H1 (cell line): ENCODE results near the gene FCGR3B. TPM values are rescaled to one million over a fixed set of nuclear protein-coding genes. Genes with fewer than 3 reads are reported as not detected.
"Not testable (repeated sequence)": the region's sequence is repeated elsewhere in the genome, so short reads cannot be mapped to it uniquely, and the experiment has no call there.

ENCODE experiments used
- CTCF ChIA-PET: fragments of 300-600 bp; sonication (Branson Sonifier 250); formaldehyde crosslinking; loops from one replicate; lab custom pipeline; 2021; ENCODE audit not compliant: partially characterized antibody; lab: Charles Lee
- POLR2A ChIA-PET: fragments of 300-600 bp; sonication (Branson Sonifier 250); formaldehyde crosslinking; loops from one replicate; lab custom pipeline; 2021; ENCODE audit warnings: inconsistent platforms; ENCODE audit not compliant: partially characterized antibody; lab: Charles Lee
- DNase-seq, 2 experiments: peaks; one replicate each; pipeline versions ENCODE4 v3.0.0 to v3.0.0-alpha.2; 2010 to 2022; ENCODE audit warnings: low spot score in 2 of 2, low read depth in 1 of 2, mixed read lengths in 1 of 2
- FAIRE-seq: peaks from 2 replicates; lab custom pipeline; 2011; peaks lifted over from hg19 to GRCh38; lab: Jason Lieb, UNC
- H2AFZ ChIP-seq: 2 replicates; pipeline ENCODE4 v1.8.1; 2012; ENCODE audit warnings: low read length, inconsistent platforms
- H2AK5ac ChIP-seq: 2 replicates; pipeline ENCODE4 v1.6.1; 2013; ENCODE audit warnings: low read depth, low read length
- H2BK120ac ChIP-seq: replicated peaks from 2 replicates; pipeline ENCODE3; 2013; ENCODE audit warnings: low read depth, low read length, inconsistent platforms
- H2BK12ac ChIP-seq: 2 replicates; pipeline ENCODE4 v1.6.1; 2013; ENCODE audit warnings: low read depth, low read length
- H2BK15ac ChIP-seq: 2 replicates; pipeline ENCODE4 v1.6.1; 2013; ENCODE audit warnings: low read length
- H2BK20ac ChIP-seq: 2 replicates; pipeline ENCODE4 v1.6.1; 2013; ENCODE audit warnings: low read length
- H2BK5ac ChIP-seq: 2 replicates; pipeline ENCODE4 v1.6.1; 2013; ENCODE audit warnings: low read depth, low read length
- H3K14ac ChIP-seq: 2 replicates; pipeline ENCODE4 v1.6.1; 2013; ENCODE audit warnings: inconsistent platforms; ENCODE audit not compliant: insufficient read length
- H3K18ac ChIP-seq: 2 replicates; pipeline ENCODE4 v1.6.1; 2013; ENCODE audit warnings: low read length; ENCODE audit errors: extremely low read depth
- H3K23ac ChIP-seq: 2 replicates; pipeline ENCODE4 v1.6.1; 2013; ENCODE audit warnings: inconsistent platforms; ENCODE audit not compliant: insufficient read length
- H3K23me2 ChIP-seq: 2 replicates; pipeline ENCODE4 v1.6.1; 2013; ENCODE audit warnings: low read depth, low read length
- H3K27ac ChIP-seq: 2 replicates; pipeline ENCODE4 v1.6.1; 2011; ENCODE audit warnings: low read depth, low read length, inconsistent platforms
- H3K27me3 ChIP-seq, 4 experiments: replicated peaks in 1 of 4; 1 replicate in 1 of 4; 2 replicates in 3 of 4; pipeline versions ENCODE4 v1.6.1 to v1.8.1; 2011 to 2013; ENCODE audit warnings: low read length in 3 of 4, mild to moderate bottlenecking in 3 of 4, inconsistent platforms in 2 of 4, mixed read lengths in 2 of 4, moderate library complexity in 1 of 4; ENCODE audit not compliant: control insufficient read depth in 3 of 4, insufficient read depth in 3 of 4; ENCODE audit errors: extremely low read depth in 1 of 4
- H3K36me3 ChIP-seq, 4 experiments: 2 replicates each; pipeline versions ENCODE4 v1.6.1 to v1.8.1; 2011 to 2013; ENCODE audit warnings: mild to moderate bottlenecking in 4 of 4, low read length in 3 of 4, moderate library complexity in 2 of 4, control low read depth in 1 of 4, inconsistent platforms in 1 of 4; ENCODE audit not compliant: insufficient read depth in 4 of 4, control insufficient read depth in 2 of 4
- H3K4ac ChIP-seq: replicated peaks from 2 replicates; pipeline ENCODE3; 2013; ENCODE audit warnings: low read length, low read depth, mixed read lengths, inconsistent platforms; ENCODE audit not compliant: insufficient read length
- H3K4me1 ChIP-seq, 4 experiments: replicated peaks in 1 of 4; 1 replicate in 1 of 4; 2 replicates in 3 of 4; pipeline versions ENCODE4 v1.6.1 to v1.8.1; 2011 to 2013; ENCODE audit warnings: low read length in 3 of 4, inconsistent platforms in 2 of 4, mixed read lengths in 1 of 4; ENCODE audit not compliant: insufficient read depth in 4 of 4, control insufficient read depth in 3 of 4
- H3K4me2 ChIP-seq, 2 experiments: 2 replicates each; pipeline versions ENCODE4 v1.6.1 to v1.8.1; 2011 to 2013; ENCODE audit warnings: low read depth in 2 of 2, low read length in 2 of 2, control low read depth in 1 of 2, inconsistent platforms in 1 of 2, mild to moderate bottlenecking in 1 of 2; ENCODE audit not compliant: insufficient read depth in 1 of 2
- H3K4me3 ChIP-seq, 4 experiments: fragments of 200-600, 300-600 bp in 1 of 4; sonication (generic), shearing (Covaris generic), sonication (Bioruptor Twin) in 1 of 4; 2 replicates each; pipeline versions ENCODE4 v1.5.1 to v1.8.1; 2011 to 2016; ENCODE audit warnings: low read length in 4 of 4, low read depth in 3 of 4, control low read depth in 2 of 4, inconsistent platforms in 2 of 4, mild to moderate bottlenecking in 2 of 4, mixed read lengths in 1 of 4, moderate library complexity in 1 of 4; ENCODE audit not compliant: insufficient read depth in 2 of 4; ENCODE audit errors: extremely low read depth in 1 of 4
- H3K56ac ChIP-seq: replicated peaks from 2 replicates; pipeline ENCODE3; 2013; ENCODE audit warnings: low read depth, mild to moderate bottlenecking, mixed read lengths, low read length, inconsistent platforms; ENCODE audit not compliant: insufficient read length
- H3K79me1 ChIP-seq: 2 replicates; pipeline ENCODE4 v1.6.1; 2013; ENCODE audit warnings: low read depth, low read length, control low read depth
- H3K79me2 ChIP-seq, 2 experiments: 2 replicates each; pipeline versions ENCODE4 v1.6.1 to v1.8.1; 2012 to 2013; ENCODE audit warnings: low read length in 2 of 2, mild to moderate bottlenecking in 2 of 2, inconsistent platforms in 1 of 2; ENCODE audit not compliant: insufficient read depth in 2 of 2, control insufficient read depth in 1 of 2
- H3K9ac ChIP-seq, 4 experiments: replicated peaks in 1 of 4; 1 replicate in 1 of 4; 2 replicates in 3 of 4; pipeline versions ENCODE4 v1.6.1 to v1.8.1; 2011 to 2013; ENCODE audit warnings: low read depth in 3 of 4, low read length in 3 of 4, control low read depth in 2 of 4, mild to moderate bottlenecking in 2 of 4, moderate library complexity in 2 of 4, inconsistent platforms in 1 of 4; ENCODE audit errors: extremely low read depth in 1 of 4
- H3K9me3 ChIP-seq, 2 experiments: 2 replicates each; pipeline versions ENCODE4 v1.6.1 to v1.8.1; 2012 to 2013; ENCODE audit warnings: mild to moderate bottlenecking in 2 of 2, moderate library complexity in 2 of 2, control low read depth in 1 of 2, inconsistent platforms in 1 of 2, low read depth in 1 of 2, low read length in 1 of 2, mixed read lengths in 1 of 2; ENCODE audit not compliant: insufficient read depth in 2 of 2
- H4K20me1 ChIP-seq, 2 experiments: replicated peaks in 1 of 2; 2 replicates each; pipeline versions ENCODE3 to v1.8.1; 2011 to 2013; ENCODE audit warnings: inconsistent platforms in 2 of 2, low read length in 2 of 2, mild to moderate bottlenecking in 1 of 2; ENCODE audit not compliant: insufficient read depth in 2 of 2, control insufficient read depth in 1 of 2
- H4K5ac ChIP-seq: 2 replicates; pipeline ENCODE4 v1.6.1; 2013; ENCODE audit warnings: low read length, low read depth, mixed read lengths, inconsistent platforms; ENCODE audit not compliant: insufficient read length
- H4K8ac ChIP-seq: 2 replicates; pipeline ENCODE4 v1.8.0; 2013; ENCODE audit warnings: mild to moderate bottlenecking, moderate library complexity, low read length, inconsistent platforms; ENCODE audit not compliant: insufficient read depth; ENCODE audit errors: extremely low read depth
- H4K91ac ChIP-seq: replicated peaks from 2 replicates; pipeline ENCODE3; 2013; ENCODE audit warnings: low read length, mixed read lengths, inconsistent platforms; ENCODE audit not compliant: insufficient read length
- CBX5 ChIP-seq: fragments of 300-800, 300-1000 bp; sonication (generic); IDR thresholded peaks from 2 replicates; pipeline ENCODE4 v1.7.1; 2016; ENCODE audit warnings: antibody characterized with exemption, low read length, low read depth
- TCF12 ChIP-seq: IDR thresholded peaks from 2 replicates; pipeline ENCODE4 v1.6.1; 2011; ENCODE audit warnings: low read depth, mild to moderate bottlenecking, low read length
- WGBS, 2 experiments: shearing (Covaris generic) in 1 of 2; methylation state at CpG; one replicate each; pipeline versions ENCODE4 v1.1.6 to v1.1.7; 2013 to 2015; ENCODE audit warnings: low lambda C conversion rate in 2 of 2, mixed read lengths in 2 of 2, inconsistent platforms in 1 of 2, low coverage in 1 of 2, missing lambda C conversion rate in 1 of 2; ENCODE audit not compliant: insufficient replicate concordance in 2 of 2, insufficient coverage in 1 of 2, insufficient read length in 1 of 2; ENCODE audit errors: extremely low coverage in 1 of 2, missing lambda C conversion rate in 1 of 2; 5-methylcytosine and 5-hydroxymethylcytosine counted together
- polyA plus RNA-seq, 7 experiments: library from polyadenylated mRNA; depleted of rRNA in 3 of 7; stranded (reverse) in 5 of 7; unstranded in 2 of 7; fragments of >200 nt in 5 of 7; fragments of 200-250 nt in 2 of 7; gene quantifications; 1 replicate in 5 of 7; 2 replicates in 1 of 7; 4 replicates in 1 of 7; pipeline versions ENCODE4 v1.2.1 to v1.2.3, GENCODE V29; 2011 to 2013; ENCODE audit warnings: missing spikeins in 2 of 7, mixed read lengths in 2 of 7
- total RNA-seq: library from RNA; stranded (reverse); fragmentation: NEBNext Ultra II Directional; extraction: Animal tissue kit (Norgen Biotek cat#: 25700); gene quantifications from 2 replicates; pipeline ENCODE4 v1.2.1, GENCODE V29; 2021

FCGR3B gene
- total and polyA plus RNA-seq, 2 of the 8 experiments (the other 6 are each of a cell fraction or from before 2014, with no cell fraction given): not detected

DNA sequence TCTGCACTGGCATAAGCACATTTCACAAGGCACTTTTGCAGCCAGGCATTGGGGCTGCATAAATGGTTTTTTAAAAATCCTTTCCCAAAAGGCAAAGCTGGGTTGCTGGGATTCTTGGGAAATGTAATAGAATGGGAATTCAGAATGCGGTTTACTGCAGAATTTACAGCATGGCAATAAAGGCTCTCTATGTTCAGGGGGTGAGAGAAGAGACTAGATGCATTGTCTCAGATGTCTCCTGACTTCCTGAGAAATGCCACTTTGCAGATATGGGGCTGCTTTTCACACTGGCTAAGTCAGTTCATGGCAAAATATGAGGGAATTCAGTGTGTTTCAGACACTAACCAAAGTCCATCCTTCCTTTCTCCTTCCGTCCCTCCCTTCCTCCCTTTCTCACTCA lies 45.5 kb upstream of the FCGR3B start (continued):
- TF ChIP-seq CBX5: no peak
- no peak for TF ChIP-seq TCF12

DNA sequence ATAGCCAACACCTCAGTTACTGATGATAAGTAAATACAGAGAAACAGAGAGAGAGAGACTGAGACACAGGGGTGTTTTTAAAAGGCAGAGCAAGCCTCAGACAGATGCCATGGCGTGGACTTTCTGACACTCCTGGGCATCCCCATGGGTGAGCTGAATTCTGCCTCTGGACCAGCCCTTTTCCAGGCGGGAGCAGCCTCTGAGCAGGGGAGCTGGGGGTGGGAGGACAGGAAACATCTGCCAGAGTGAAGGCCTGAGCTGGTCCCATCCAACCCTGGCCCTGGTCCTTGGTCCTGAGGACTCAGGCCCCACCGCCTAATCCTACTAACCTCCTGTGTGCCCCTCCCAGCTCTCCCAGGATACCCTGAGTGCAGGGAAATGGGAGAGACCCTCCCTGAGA lies 43.9 kb upstream of the FCGR3B start:
- H3K18ac ChIP-seq, H3K4me2 ChIP-seq, H3K14ac ChIP-seq, H2BK5ac ChIP-seq, H2AFZ ChIP-seq, H3K27ac ChIP-seq, POLR2A ChIA-PET, H3K9me3 ChIP-seq, H2BK120ac ChIP-seq, H3K9ac ChIP-seq, H3K27me3 ChIP-seq, H4K20me1 ChIP-seq, H4K91ac ChIP-seq, H3K79me1 ChIP-seq, H3K36me3 ChIP-seq, H3K4me3 ChIP-seq, H2AK5ac ChIP-seq, H4K5ac ChIP-seq, H2BK12ac ChIP-seq, H3K79me2 ChIP-seq, H3K23me2 ChIP-seq, DNase-seq, H3K4me1 ChIP-seq, H3K4ac ChIP-seq, FAIRE-seq, H3K56ac ChIP-seq, H4K8ac ChIP-seq, H3K23ac ChIP-seq, H2BK20ac ChIP-seq, H2BK15ac ChIP-seq: not testable (repeated sequence)
- WGBS, 2 experiments: 80% methylated on average over 2 of the region's 3 CpGs; no CpG with 5 or more reads in 1 of the 2 experiments
- CTCF ChIA-PET: interaction anchor here (0.9 kb wide), 1 partner anchor 66 kb away, joined by 5 read pairs; no protein-coding TSS in a partner anchor
